HG02981 (cell line): ENCODE data around the gene DDHD1.

Source experiments
- ATAC-seq: cut with Tn5 transposase; IDR thresholded peaks from one replicate; pipeline ENCODE4 v1.9.1; 2021; ENCODE audit warnings: mild to moderate bottlenecking, moderate library complexity; ENCODE audit not compliant: unreplicated experiment

DDHD1 gene

GRCh38 chr14:53001787-53002378, 151.2 kb downstream of the DDHD1 start:
- no peak for ATAC-seq

GRCh38 chr14:52998376-52999015, 154.6 kb downstream of the DDHD1 start:
- no peak for ATAC-seq

DNA sequence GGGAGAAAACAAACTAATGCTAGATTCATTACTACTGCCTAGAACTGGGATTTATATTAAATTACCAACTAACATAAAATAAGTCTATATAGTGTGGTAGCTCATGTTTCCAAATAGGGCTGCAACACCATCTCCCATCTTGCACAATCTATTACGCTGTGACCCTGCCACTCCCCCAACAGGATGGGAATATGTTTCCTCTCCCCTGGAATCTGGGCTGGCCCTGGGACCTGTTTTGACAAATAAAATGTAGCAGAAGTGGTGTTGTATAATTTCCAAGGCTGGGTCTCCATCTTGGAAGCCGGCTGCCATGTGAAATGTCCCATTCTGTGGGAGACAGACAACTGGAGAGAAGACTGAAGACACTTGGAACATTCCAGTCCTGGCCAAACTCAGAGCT, 156.6 kb downstream of the DDHD1 start:
- no peak for ATAC-seq

DNA sequence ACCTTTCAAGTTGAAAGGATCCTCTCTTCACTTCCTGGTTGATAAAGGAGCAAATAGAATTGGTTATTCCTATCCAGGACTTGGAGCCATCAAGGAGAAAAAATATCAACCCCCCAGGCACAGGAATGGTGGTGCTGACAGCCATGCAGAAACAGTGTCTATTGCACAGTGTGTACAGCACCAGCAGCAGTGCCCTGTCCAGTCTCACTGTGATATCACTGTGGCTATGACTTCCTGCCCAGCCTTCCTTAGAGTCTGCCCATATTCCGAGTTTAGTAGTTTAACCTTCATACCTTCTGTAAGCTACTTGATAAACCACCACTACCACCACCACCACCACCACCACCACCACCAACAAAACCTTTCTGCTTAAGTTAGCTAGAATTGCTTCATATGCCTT, 157.1 kb downstream of the DDHD1 start:
- ATAC-seq, result no peak

GRCh38 chr14:52992236-52992870, 160.8 kb downstream of the DDHD1 start:
- ATAC-seq, result no peak

DNA sequence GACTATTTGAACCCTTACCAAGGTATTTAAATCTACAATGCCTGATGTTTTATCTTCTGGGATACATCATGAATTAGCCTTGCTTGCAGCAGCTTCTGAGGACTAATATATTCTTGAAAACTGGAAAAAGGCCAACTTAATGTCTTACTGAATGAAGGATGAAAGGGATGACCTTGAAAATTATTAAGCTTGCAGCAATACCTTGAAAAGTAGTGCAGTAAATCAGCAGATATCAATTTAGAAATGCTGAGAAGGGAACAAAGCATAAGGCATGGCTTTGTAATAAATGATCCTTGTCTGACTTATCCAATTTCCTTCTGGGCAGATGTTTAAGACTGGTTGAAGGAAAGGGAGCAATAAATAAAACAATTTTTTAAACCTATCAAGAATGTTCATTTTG, 165.0 kb downstream of the DDHD1 start:
- ATAC-seq, result no peak

- ATAC-seq, result no peak
Measured at GRCh38 chr14:52987514-52987913, 165.6 kb downstream of the DDHD1 start.

GRCh38 chr14:52987042-52987441, 166.1 kb downstream of the DDHD1 start:
- ATAC-seq, result no peak
